Stomach (tissue), 9 donors: ENCODE measurements around the gene ENTPD8. TPM values are rescaled to one million over a fixed set of nuclear protein-coding genes. Genes with fewer than 3 reads are reported as not detected.

Source experiments
- DNase-seq, 2 donors: peaks; one replicate each; pipeline versions ENCODE4 v3.0.0 to v3.0.0-alpha.2; 2013 to 2019
- H3K27ac ChIP-seq, 5 donors: fragments of 200-600 bp in 4 of 5; sonication (generic) in 4 of 5; one replicate each; pipeline ENCODE4 v1.5.1; 2013 to 2019; ENCODE audit warnings: mild to moderate bottlenecking in 1 of 5, moderate library complexity in 1 of 5
- H3K27me3 ChIP-seq, 3 donors: fragments of 200-600 bp; sonication (generic); one replicate each; pipeline ENCODE4 v1.5.1; 2017 to 2019; ENCODE audit warnings: mixed run types in 1 of 3
- H3K36me3 ChIP-seq, 4 donors: fragments of 200-600 bp; sonication (generic); 1 replicate in 3 of 4; 2 replicates in 1 of 4; pipeline ENCODE4 v1.5.1; 2016 to 2019
- H3K4me1 ChIP-seq, 4 donors: fragments of 200-600 bp; sonication (generic); one replicate each; pipeline ENCODE4 v1.5.1; 2016 to 2019
- H3K4me3 ChIP-seq, 4 donors: fragments of 200-600 bp; sonication (generic) in 3 of 4; one replicate each; pipeline ENCODE4 v1.5.1; 2016 to 2019; ENCODE audit warnings: mild to moderate bottlenecking in 1 of 4
- H3K9me3 ChIP-seq, 4 donors: fragments of 200-600 bp; sonication (generic); one replicate each; pipeline ENCODE4 v1.5.1; 2016 to 2019
- CTCF ChIP-seq, 7 experiments: fragments of 450-650 bp in 4 of 7; fragments of 200-600 bp in 3 of 7; sonication (generic) in 3 of 7; IDR thresholded peaks; one replicate each; pipeline ENCODE4 v1.5.1; 2016 to 2019; ENCODE audit warnings: antibody characterized with exemption in 7 of 7, control low read depth in 2 of 7, mild to moderate bottlenecking in 1 of 7
- EP300 ChIP-seq: sonication (generic); formaldehyde crosslinking; IDR thresholded peaks from one replicate; pipeline ENCODE4 v1.6.1; 2017; ENCODE audit warnings: antibody characterized with exemption
- POLR2A ChIP-seq, 4 donors: fragments of 450-650 bp; IDR thresholded peaks; one replicate each; pipeline ENCODE4 v1.6.1; 2016; ENCODE audit warnings: antibody characterized with exemption in 4 of 4, control low read depth in 2 of 4, mild to moderate bottlenecking in 1 of 4, moderate library complexity in 1 of 4
- POLR2AphosphoS5 ChIP-seq, 3 donors: sonication (generic); formaldehyde crosslinking; IDR thresholded peaks; one replicate each; pipeline ENCODE4 v1.6.1; 2016; ENCODE audit warnings: antibody characterized with exemption in 3 of 3
- WGBS, 5 donors: extraction: QIAGEN DNeasy Blood & Tissue Kit in 3 of 5; methylation state at CpG; one replicate each; pipeline versions ENCODE4 v1.1.5 to v1.1.7; 2013 to 2018; 5-methylcytosine and 5-hydroxymethylcytosine counted together
- intact Hi-C: fragments of 100-400 bp; cut with DNase I; formaldehyde crosslinking; loops from one replicate; pipeline ENCODE4 v1.15.1; 2023; ENCODE audit warnings: low total_unique reads
- polyA plus RNA-seq, 3 donors: library from polyadenylated mRNA; stranded (reverse); fragments of 200-250 nt; gene quantifications; one replicate each; pipeline ENCODE4 v1.2.3, GENCODE V29; 2013
- total RNA-seq, 5 donors: library from RNA; depleted of rRNA; stranded (reverse); fragments of >200 nt; gene quantifications; one replicate each; pipeline versions ENCODE4 v1.1.0 to v1.2.3, GENCODE V29; 2014 to 2016
- donor health status: healthy with polysubstance abuse.
- donor health status: Bipolar disorder and iron deficiency.
- donor health status: healthy.

The ENTPD8 gene
- total and polyA plus RNA-seq, 8 donors, result 0.89 to 37.9 (median 6.8) TPM

GRCh38 chr9:137447722-137448601 lies 6.8 kb upstream of the ENTPD8 start:
- no peak for TF ChIP-seq CTCF (IDR thresholded peaks at IDR 0.05)
- Histone ChIP-seq H3K27ac (no peak overlapping the region), H3K9me3 (no peaks in the 10 kb centered on the region), H3K36me3 (peaks cover 14 to 31% (median 27%) of the 10 kb centered on the region in 4 donors), H3K4me1 (peaks cover 10 to 21% (median 18%) of the 10 kb centered on the region in 4 donors), H3K27me3 (peaks cover 0 to 22% (median 0%) of the 10 kb centered on the region in 3 donors), H3K4me3 (no peak overlapping the region)
- 73 to 79% (median 76%) methylated on average over 20 to 27 of the region's 27 CpGs for WGBS, 5 donors
- DNase-seq, result no peak
- intact Hi-C loops, result no loop called here

DNA sequence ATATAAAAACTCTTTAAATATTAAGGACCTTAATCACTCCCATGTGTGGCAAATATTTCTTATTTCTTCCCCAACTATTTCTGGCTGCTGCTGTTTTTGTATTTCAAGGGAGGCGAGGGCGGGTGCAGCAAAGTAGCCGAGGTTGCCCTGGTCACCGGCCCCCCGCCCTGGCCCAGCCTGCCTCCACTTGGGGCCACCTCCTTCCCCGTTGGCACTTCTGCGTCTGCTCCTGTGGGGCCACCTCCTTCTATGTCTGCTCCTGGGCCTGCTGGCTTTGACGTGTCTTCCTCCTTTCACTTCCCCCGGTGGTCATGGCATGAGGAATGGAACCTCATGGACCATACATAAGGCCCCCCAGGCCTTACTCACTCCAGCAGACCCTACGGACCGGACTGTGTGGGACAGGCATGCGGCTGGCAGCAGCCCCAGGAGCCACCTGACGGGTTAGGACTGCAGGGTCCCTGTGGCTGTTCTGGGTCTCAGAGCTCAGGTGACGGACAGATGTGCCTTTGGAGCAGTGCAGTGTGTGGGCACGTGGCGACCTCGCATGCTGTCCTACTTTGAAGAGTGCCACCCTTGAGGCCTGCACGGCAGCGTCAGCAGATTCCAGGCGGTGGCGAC lies 5.8 kb upstream of the ENTPD8 start:
- TF ChIP-seq POLR2A (IDR thresholded peaks at IDR 0.05) (no peak), CTCF (IDR thresholded peaks at IDR 0.05) (no peak), POLR2AphosphoS5 (IDR thresholded peaks at IDR 0.05) (no peak), EP300 (no peak)
- Histone ChIP-seq H3K4me1 (peaks cover 10 to 22% (median 15%) of the 10 kb centered on the region in 4 donors), H3K27me3 (peaks cover 0 to 31% (median 0%) of the 10 kb centered on the region in 3 donors), H3K27ac (no peak overlapping the region), H3K4me3 (no peak overlapping the region), H3K36me3 (peaks cover 9 to 23% (median 20%) of the 10 kb centered on the region in 4 donors), H3K9me3 (peaks cover 0 to 3% (median 0%) of the 10 kb centered on the region in 4 donors)
- WGBS, 5 donors, result 71 to 85% (median 81%) methylated on average over 20 to 21 of the region's 21 CpGs
- no peak for DNase-seq
- intact Hi-C loops, result no loop called here

GRCh38 chr9:137445930-137446431 lies 4.8 kb upstream of the ENTPD8 start:
- H3K4me3 ChIP-seq, result no peak overlapping the region
- intact Hi-C loops, result no loop called here
- peaks cover 9 to 23% (median 20%) of the 10 kb centered on the region in 4 donors for H3K36me3 ChIP-seq
- peaks cover 0 to 41% (median 3%) of the 10 kb centered on the region in 3 donors for H3K27me3 ChIP-seq
- H3K27ac ChIP-seq, result no peak overlapping the region
- peaks cover 17 to 31% (median 25%) of the 10 kb centered on the region in 4 donors for H3K4me1 ChIP-seq
- TF ChIP-seq POLR2A (IDR thresholded peaks at IDR 0.05), result no peak
- TF ChIP-seq EP300, result no peak
- TF ChIP-seq CTCF (IDR thresholded peaks at IDR 0.05), result no peak
- TF ChIP-seq POLR2AphosphoS5 (IDR thresholded peaks at IDR 0.05), result no peak
- DNase-seq, result no peak
- WGBS, 5 donors, result 29 to 40% (median 37%) methylated on average over 15 to 19 of the region's 19 CpGs
- peaks cover 0 to 4% (median 0%) of the 10 kb centered on the region in 4 donors for H3K9me3 ChIP-seq

GRCh38 chr9:137445275-137445807 lies 4.2 kb upstream of the ENTPD8 start:
- peaks cover 9 to 23% (median 20%) of the 10 kb centered on the region in 4 donors for H3K36me3 ChIP-seq
- intact Hi-C loops, result no loop called here
- peak; percentile 86 to 91 for DNase-seq
- no peak overlapping the region for H3K27ac ChIP-seq
- H3K4me1 ChIP-seq, result peaks cover 17 to 31% (median 25%) of the 10 kb centered on the region in 4 donors
- H3K9me3 ChIP-seq, result peaks cover 0 to 4% (median 0%) of the 10 kb centered on the region in 4 donors
- 9 to 15% (median 11%) methylated on average over 13 to 14 of the region's 14 CpGs for whole genome bisulfite sequencing, 5 donors
- H3K27me3 ChIP-seq, result peaks cover 0 to 41% (median 3%) of the 10 kb centered on the region in 3 donors
- no peak overlapping the region for H3K4me3 ChIP-seq
- TF ChIP-seq EP300 (no peak), POLR2AphosphoS5 (IDR thresholded peaks at IDR 0.05) (peak in 1 of 3 donors; percentile 17), POLR2A (IDR thresholded peaks at IDR 0.05) (no peak), CTCF (IDR thresholded peaks at IDR 0.05) (peak in 6 of 7 experiments; percentile 39 to 86 (median 80))
